Ishikawa (cell line): ENCODE measurements around the gene ESPL1.

Source experiments
- CEBPB ChIP-seq: IDR thresholded peaks from 2 replicates; pipeline ENCODE4 v1.6.1; 2012
- CREB1 ChIP-seq: IDR thresholded peaks from 2 replicates; pipeline ENCODE4 v1.6.1; 2012; ENCODE audit warnings: low read depth
- EGR1 ChIP-seq: IDR thresholded peaks from 2 replicates; pipeline ENCODE4 v1.6.1; 2012
- EP300 ChIP-seq: IDR thresholded peaks from 2 replicates; pipeline ENCODE4 v1.6.1; 2012; ENCODE audit warnings: borderline replicate concordance
- FOXM1 ChIP-seq: IDR thresholded peaks from 2 replicates; pipeline ENCODE4 v1.6.1; 2012; ENCODE audit warnings: low read depth, borderline replicate concordance
- MAX ChIP-seq: IDR thresholded peaks from 2 replicates; pipeline ENCODE4 v1.6.1; 2012
- NFIC ChIP-seq: IDR thresholded peaks from 2 replicates; pipeline ENCODE4 v1.6.1; 2012
- RAD21 ChIP-seq: IDR thresholded peaks from 2 replicates; pipeline ENCODE4 v1.6.1; 2012; ENCODE audit warnings: low read depth
- REST ChIP-seq: IDR thresholded peaks from 2 replicates; pipeline ENCODE4 v1.6.1; 2012; ENCODE audit warnings: low read depth, mild to moderate bottlenecking
- TAF1 ChIP-seq: IDR thresholded peaks from 2 replicates; pipeline ENCODE4 v1.6.1; 2012; ENCODE audit warnings: low read depth, mild to moderate bottlenecking
- TCF12 ChIP-seq: IDR thresholded peaks from 2 replicates; pipeline ENCODE4 v1.6.1; 2012; ENCODE audit warnings: low read depth
- TEAD4 ChIP-seq: IDR thresholded peaks from 2 replicates; pipeline ENCODE4 v1.6.1; 2012
- YY1 ChIP-seq: IDR thresholded peaks from 2 replicates; pipeline ENCODE4 v1.6.1; 2012; ENCODE audit warnings: low read depth
- ZBTB7A ChIP-seq: IDR thresholded peaks from 2 replicates; pipeline ENCODE4 v1.6.1; 2012; ENCODE audit warnings: low read depth
- TF ChIP-seq, protein P1 (sequence below): IDR thresholded peaks from 2 replicates; pipeline ENCODE4 v1.6.1; 2012

Gene ESPL1

GRCh38 chr12:53268630-53269562 lies 797 bp downstream of the ESPL1 start:
- no peak for TF ChIP-seq TCF12
- no peak for TF ChIP-seq FOXM1
- TF ChIP-seq CEBPB: no peak
- no peak for TF ChIP-seq RAD21
- TF ChIP-seq, protein P1, sequence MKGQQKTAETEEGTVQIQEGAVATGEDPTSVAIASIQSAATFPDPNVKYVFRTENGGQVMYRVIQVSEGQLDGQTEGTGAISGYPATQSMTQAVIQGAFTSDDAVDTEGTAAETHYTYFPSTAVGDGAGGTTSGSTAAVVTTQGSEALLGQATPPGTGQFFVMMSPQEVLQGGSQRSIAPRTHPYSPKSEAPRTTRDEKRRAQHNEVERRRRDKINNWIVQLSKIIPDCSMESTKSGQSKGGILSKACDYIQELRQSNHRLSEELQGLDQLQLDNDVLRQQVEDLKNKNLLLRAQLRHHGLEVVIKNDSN: no peak
- TF ChIP-seq EP300: no peak
- no peak for TF ChIP-seq ZBTB7A

GRCh38 chr12:53274445-53274844 lies 6.3 kb downstream of the ESPL1 start:
- TF ChIP-seq FOXM1 (no peak), ZBTB7A (no peak), MAX (no peak), TCF12 (no peak), REST (no peak), NFIC (no peak), EGR1 (no peak), YY1 (no peak), TAF1 (no peak), CEBPB (no peak), RAD21 (no peak), EP300 (no peak), CREB1 (no peak), TEAD4 (no peak)
- TF ChIP-seq, protein P1: no peak

GRCh38 chr12:53276511-53276910 lies 8.4 kb downstream of the ESPL1 start:
- TF ChIP-seq, protein P1: no peak
- no peak for TF ChIP-seq ZBTB7A
- no peak for TF ChIP-seq FOXM1
- no peak for TF ChIP-seq MAX
- no peak for TF ChIP-seq YY1
- no peak for TF ChIP-seq CEBPB
- no peak for TF ChIP-seq EP300
- no peak for TF ChIP-seq TCF12
- TF ChIP-seq TEAD4: no peak
- no peak for TF ChIP-seq REST
- no peak for TF ChIP-seq CREB1
- no peak for TF ChIP-seq RAD21
- TF ChIP-seq NFIC: no peak
- no peak for TF ChIP-seq EGR1
- TF ChIP-seq TAF1: no peak

DNA sequence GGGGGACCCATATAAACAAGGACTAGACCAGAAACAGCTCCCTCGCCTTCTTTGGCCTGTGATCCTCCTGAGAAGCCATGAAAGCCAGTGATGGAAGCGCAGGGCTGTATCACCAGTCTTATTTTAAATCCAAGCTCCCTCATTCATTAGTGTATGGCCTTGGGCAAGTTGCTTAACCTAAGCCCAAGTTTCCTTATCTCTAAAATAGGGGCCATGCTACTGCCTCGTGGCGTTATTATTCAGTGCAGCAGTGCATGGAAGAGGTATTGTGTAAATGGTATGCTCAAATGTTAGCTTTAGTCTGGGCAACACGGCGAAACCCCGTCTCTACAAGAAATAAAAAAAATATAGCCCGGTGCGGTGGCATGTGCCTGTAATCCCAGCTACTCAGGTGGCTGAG lies 9.9 kb downstream of the ESPL1 start:
- TF ChIP-seq RAD21 (no peak), YY1 (no peak), EGR1 (no peak), FOXM1 (no peak), CREB1 (no peak), CEBPB (no peak), TAF1 (no peak), NFIC (no peak)

- TF ChIP-seq CEBPB: peak; percentile 62
- no peak for TF ChIP-seq FOXM1
- TF ChIP-seq EP300: no peak
- 0 out of 2 replicates have a peak, but pooled peaks have one; percentile 14 for TF ChIP-seq TEAD4
Observed at GRCh38 chr12:53279283-53279869, 11.3 kb downstream of the ESPL1 start.
